ENCODE measurements around the gene RTL5. TPM values are rescaled to one million over a fixed set of nuclear protein-coding genes. Genes with fewer than 3 reads are reported as not detected.
A peak's percentile ranks its signal among the peaks of the same experiment; 100 is the strongest.

The RTL5 gene
- total and polyA plus RNA-seq, 8 donors: 10.6 to 29.8 (median 24.2) TPM

DNA sequence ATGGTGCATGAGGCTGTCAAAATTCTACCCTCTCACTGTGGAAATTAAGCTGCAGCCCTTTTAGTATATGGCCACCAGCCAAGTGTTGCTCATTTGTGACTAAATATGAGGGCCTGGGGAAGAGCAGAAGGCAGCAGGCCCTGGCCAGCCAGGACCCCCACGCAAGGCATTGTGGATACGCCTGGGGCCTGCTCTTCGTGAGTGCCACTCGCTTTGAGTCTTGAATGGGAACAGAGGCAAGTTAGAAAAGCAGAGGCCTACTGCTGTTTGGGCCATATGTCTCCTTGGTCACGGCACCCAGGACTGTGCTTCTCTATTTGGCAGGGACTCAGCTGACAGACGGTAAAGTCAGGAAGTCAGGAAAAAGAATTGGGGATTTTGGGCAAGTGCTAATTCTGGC is 10.9 kb downstream of the RTL5 start:
- peak overlapping the region; percentile 42 to 86 for H3K27ac ChIP-seq
- DNase-seq (no peak), ATAC-seq (peak; percentile 17)

DNA sequence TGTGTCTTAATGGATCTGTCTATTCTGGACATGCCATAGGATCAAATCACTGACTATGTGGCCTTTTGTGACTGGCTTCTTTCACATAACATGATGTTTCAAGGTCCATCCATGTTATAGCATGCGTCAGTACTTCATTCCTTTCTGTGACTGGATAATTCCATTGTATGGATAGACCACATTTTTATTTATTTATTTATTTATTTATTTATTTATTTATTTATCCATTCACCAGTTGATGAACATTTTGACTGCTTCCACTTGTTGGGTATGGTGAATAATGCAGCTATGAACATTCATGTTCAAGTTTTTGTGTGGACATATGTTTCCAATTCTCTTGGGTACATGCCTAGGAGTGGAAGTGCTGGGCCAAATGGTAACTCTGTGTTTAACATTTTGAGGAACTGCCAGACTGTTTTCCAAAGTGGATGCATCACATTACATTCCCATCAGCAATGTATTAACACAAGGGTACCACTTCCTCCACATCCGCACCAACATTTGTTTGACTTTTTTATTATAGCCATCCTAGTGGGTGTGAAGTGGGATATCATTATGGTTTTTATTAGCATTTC is 14.0 kb downstream of the RTL5 start:
- Histone ChIP-seq H3K9me3 (no peaks in the 10 kb centered on the region), H3K4me3 (no peak overlapping the region), H3K27ac (no peak overlapping the region), H3K36me3 (no peaks in the 10 kb centered on the region), H3K4me1 (peaks cover 6 to 26% of the 10 kb centered on the region in 2 donors), H3K27me3 (peaks cover 0 to 4% of the 10 kb centered on the region in 2 donors)
- ATAC-seq (no peak), DNase-seq (no peak)
- intact Hi-C loops (cut with DNase I): no loop called here
- TF ChIP-seq, protein P1, sequence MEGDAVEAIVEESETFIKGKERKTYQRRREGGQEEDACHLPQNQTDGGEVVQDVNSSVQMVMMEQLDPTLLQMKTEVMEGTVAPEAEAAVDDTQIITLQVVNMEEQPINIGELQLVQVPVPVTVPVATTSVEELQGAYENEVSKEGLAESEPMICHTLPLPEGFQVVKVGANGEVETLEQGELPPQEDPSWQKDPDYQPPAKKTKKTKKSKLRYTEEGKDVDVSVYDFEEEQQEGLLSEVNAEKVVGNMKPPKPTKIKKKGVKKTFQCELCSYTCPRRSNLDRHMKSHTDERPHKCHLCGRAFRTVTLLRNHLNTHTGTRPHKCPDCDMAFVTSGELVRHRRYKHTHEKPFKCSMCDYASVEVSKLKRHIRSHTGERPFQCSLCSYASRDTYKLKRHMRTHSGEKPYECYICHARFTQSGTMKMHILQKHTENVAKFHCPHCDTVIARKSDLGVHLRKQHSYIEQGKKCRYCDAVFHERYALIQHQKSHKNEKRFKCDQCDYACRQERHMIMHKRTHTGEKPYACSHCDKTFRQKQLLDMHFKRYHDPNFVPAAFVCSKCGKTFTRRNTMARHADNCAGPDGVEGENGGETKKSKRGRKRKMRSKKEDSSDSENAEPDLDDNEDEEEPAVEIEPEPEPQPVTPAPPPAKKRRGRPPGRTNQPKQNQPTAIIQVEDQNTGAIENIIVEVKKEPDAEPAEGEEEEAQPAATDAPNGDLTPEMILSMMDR (IDR thresholded peaks at IDR 0.05): no peak

More for the DNA sequence above, 10.9 kb downstream of the RTL5 start:
- intact Hi-C loops (cut with DNase I): no loop called here
- TF ChIP-seq, protein P1 (IDR thresholded peaks at IDR 0.05): no peak
- H3K27me3 ChIP-seq: peaks cover 0 to 6% of the 10 kb centered on the region in 2 donors
- no peaks in the 10 kb centered on the region for H3K9me3 ChIP-seq
- no peaks in the 10 kb centered on the region for H3K36me3 ChIP-seq
- peaks cover 6 to 57% of the 10 kb centered on the region in 2 donors for H3K4me1 ChIP-seq
- H3K4me3 ChIP-seq: no peak overlapping the region

DNA sequence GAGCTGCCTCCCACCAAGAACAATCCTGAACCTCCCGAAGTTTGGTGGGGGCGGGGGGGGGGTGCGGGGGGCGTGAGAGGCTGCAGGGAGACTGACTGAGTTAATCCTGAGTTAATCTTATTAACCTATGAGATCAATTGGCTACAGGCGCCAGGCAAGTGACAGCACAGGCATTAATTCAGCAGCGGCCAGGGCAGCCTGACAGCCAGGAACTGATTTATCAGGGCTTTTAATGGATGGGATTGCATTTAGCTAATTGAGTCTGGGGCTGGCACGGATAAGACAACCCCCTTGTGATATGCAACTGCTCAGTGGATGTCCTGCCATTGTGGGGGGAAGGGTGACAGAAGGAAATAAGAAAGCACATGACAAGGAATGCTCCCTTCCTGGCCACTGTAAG is 16.3 kb downstream of the RTL5 start:
- intact Hi-C loops (cut with DNase I): no loop called here
- no peak overlapping the region for H3K4me3 ChIP-seq
- H3K36me3 ChIP-seq: no peaks in the 10 kb centered on the region
- DNase-seq: no peak
- no peak for ATAC-seq
- H3K4me1 ChIP-seq: peaks cover 0 to 3% of the 10 kb centered on the region in 2 donors
- H3K27ac ChIP-seq: no peak overlapping the region
- no peaks in the 10 kb centered on the region for H3K9me3 ChIP-seq
- TF ChIP-seq, protein P1 (IDR thresholded peaks at IDR 0.05): no peak
- H3K27me3 ChIP-seq: no peaks in the 10 kb centered on the region

DNA sequence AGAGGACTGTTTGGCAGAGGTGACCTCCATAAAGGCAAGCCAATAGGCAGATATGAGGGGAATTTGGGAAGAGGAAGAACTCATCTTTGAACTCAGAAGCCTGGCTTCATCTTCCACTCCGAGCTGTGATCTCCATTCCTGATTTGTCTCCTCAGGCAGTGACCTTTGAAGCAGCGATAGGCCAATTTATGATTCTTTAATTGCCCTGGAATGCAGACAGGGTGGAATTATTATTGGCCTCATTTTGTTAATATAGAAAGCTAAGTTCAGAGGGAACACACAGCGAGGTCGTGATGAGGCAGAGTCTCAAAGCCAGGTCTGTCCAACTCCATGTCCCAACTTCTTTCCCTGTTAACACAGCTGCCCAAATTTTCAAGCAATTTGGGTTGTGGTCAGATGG is 16.9 kb downstream of the RTL5 start:
- Histone ChIP-seq H3K4me1 (no peaks in the 10 kb centered on the region), H3K36me3 (no peaks in the 10 kb centered on the region), H3K9me3 (no peaks in the 10 kb centered on the region), H3K4me3 (no peak overlapping the region), H3K27me3 (no peaks in the 10 kb centered on the region), H3K27ac (peak overlapping the region in 1 of 2 donors; percentile 23)
- intact Hi-C loops (cut with DNase I): no loop called here
- ATAC-seq (no peak), DNase-seq (no peak)
- TF ChIP-seq, protein P1 (IDR thresholded peaks at IDR 0.05): no peak

DNA sequence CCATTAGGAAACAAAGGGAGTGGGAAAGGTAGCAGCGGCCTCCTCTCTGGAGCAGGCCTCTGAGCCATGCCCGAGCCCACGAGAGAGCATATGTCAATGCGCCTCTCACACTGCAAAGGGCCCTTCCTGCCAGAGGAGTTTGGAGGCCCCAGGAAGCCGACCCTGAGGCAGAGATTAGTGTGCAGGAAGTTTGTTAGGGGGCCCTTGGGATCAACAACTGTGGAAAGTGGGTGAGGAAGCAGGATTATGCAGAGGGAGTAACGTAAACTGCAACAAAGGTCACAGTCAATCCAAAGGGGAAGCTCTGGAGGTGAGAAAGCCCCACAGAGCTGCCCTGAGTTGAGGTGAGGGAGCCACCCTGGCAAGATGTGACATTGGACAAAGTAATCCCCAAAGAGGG is 17.4 kb downstream of the RTL5 start:
- Histone ChIP-seq H3K27me3 (no peaks in the 10 kb centered on the region), H3K4me1 (no peaks in the 10 kb centered on the region), H3K36me3 (no peaks in the 10 kb centered on the region), H3K27ac (peak overlapping the region in 1 of 2 donors; percentile 23), H3K9me3 (no peaks in the 10 kb centered on the region), H3K4me3 (no peak overlapping the region)
- intact Hi-C loops (cut with DNase I): no loop called here
- no peak for ATAC-seq
- DNase-seq: no peak
- TF ChIP-seq, protein P1 (IDR thresholded peaks at IDR 0.05): no peak
